HG03159 (cell line): ENCODE measurements around the gene LTK.
A peak's percentile ranks its signal among the peaks of the same experiment; 100 is the strongest.

Source experiments
- ATAC-seq: cut with Tn5 transposase; IDR thresholded peaks from one replicate; pipeline ENCODE4 v1.9.1; 2021; ENCODE audit warnings: mild to moderate bottlenecking, moderate library complexity; ENCODE audit not compliant: unreplicated experiment

LTK gene

DNA sequence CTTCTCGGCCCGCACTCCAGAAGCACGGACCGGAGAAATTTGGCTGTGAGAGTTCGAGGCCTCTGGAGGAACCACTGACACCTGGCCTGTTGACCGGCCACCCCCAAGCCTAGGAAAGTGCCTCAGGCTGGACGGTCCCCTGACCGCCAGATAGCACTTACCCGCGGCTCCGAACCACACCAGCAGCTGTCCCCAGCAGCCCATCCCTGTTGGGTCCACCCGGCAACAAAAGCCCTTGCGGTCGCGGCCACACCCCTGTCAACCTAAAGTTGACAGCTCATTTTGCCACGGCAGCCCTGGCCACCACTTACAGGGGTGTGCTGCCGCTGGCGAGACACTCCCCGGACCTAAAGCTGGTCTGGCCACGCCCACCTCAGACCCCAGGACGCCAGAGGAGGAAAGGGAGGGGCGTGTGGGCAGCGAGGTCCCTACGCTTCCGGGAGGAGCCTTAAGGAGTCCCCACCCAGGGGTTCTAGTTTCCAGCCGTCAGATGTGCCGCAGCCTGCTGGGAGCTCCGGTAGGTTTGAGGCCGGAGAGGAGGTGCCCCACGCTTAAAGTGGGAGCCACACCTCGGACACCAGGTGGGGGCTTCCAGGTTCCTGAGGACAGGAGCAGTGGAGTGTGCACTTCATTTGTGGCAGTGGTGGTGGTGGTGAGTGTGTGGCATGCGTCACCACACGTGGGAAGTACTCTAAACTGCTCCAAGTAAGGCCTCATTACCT lies at the start of gene LTK:
Gene LTK (minus strand): TSS at position 322 of the 722 bp plus-strand sequence. CDS start 118 bp downstream, at position 204.
- ATAC-seq: no peak

DNA sequence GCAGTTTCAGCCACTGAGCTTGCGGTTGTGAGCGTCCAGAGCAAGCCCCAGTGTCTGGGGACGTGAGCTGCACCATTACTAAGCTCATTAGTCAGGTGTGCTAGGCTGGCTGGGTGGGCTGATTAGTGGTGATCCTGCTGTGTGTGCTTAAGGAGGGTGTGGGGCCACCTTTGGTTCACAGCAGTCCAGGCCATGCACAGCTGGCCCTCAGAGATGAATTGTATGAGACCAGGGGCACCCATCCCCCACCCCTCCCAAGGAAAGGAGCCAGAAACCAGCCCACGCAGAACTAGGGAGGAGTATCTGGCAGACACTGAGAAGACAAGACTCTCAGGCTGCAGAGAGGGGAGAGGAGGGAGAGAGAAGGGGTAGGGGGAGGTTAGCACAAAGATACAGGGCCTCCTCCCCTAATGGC lies 49.2 kb upstream of the LTK start:
- no peak for ATAC-seq

- ATAC-seq: no peak
Observed at GRCh38 chr15:41562244-41562643, 48.6 kb upstream of the LTK start.

DNA sequence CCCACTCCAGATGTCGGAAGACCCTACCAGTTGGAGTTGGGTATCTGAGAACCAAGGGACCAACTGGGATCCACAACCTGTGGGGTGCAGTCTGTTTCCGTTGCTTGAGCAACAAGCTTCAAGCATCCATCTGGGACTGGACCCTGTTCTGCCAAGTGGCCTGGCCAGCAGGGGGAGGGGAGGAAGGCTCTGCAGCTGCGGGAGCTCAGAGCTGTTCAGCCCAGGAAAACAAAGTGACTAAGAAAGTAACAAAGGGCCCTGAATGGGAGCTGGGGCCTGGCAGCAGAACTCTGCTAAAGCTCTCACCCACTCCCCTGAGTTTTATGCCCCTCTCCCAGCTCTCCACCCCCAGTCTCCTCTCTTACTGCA lies 48.1 kb upstream of the LTK start:
- no peak for ATAC-seq

- no peak for ATAC-seq
Observed at GRCh38 chr15:41561104-41561776, 47.6 kb upstream of the LTK start.

DNA sequence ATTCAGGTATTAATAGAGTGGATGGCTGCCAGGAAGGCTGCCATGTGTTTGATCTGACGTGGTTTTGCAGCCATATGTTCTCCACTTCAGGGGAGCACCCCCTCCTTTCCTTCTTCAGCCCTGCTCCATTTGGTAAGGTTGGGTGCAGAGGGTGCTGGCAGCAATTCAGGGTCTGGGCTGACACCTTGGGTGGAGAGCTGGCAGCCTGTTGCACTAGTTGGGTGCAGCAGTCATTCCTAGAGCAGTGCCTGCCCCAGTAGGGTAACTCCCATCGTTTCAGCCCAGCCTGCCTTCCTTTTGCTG lies 46.9 kb upstream of the LTK start:
- ATAC-seq: no peak

DNA sequence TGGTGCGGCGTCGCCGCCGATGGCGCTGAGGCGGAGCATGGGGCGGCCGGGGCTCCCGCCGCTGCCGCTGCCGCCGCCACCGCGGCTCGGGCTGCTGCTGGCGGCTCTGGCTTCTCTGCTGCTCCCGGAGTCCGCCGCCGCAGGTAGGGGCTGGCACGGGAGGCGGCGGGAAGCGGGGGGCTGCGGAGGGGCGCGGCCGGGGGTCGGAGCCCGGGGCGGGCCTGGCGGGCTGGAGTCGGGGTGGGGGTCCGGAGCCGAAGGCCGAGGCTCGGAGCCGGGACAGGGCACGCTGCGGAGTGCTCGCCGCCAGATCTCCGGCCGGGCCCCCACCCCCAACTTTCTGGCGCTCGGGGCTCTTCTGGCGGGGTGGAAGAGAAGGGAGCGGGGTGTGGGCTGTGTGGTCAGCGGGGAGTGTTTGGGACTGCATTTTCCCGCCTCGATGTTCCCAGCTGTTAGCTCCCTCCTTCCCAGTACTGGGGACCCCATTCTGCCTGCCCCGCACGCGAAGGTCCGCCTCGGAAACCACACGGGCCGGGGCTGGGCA lies 45.7 kb upstream of the LTK start:
- ATAC-seq: no peak

DNA sequence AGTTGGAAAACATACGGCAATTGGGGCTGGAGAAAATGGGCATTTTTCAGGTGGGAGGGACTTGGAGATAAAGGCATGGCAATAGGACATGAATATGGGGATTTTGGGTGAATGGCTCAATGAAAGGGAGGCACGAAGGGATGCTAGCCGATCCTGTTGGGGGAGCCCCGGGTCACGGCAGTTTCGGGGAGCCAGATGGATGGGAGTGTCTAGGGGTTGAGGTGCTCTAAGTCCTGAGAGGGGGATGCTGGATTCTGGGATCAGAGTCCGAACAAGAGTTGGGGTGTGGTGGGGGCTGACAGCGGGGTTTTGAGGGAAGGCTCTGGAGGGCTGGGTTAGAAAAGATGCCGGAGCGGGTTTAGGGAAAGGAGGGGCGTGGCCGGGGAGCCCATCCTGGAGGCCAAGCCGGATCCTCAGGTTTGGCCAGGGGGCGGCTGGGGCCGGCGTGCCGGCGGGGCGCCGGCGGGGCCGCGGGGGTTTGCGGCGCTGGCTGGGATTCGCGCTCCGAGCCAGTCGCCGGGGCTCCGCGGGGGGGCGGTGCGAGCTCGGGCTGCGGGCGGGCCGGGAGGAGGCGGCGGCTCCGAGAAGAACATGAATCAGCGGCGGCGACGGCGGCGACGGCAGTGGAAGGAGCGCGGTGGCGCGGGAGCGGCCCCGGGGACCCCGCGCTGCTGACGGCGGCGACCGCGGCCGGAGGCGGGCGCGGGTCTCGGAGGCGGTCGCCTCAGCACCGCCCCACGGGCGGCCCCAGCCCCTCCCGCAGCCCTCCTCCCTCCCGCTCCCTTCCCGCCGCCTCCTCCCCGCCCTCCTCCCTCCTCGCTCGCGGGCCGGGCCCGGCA lies 45.0 kb upstream of the LTK start, which contains the start of gene TYRO3:
Gene TYRO3 (plus strand): TSS at position 813 of the 839 bp plus-strand sequence. CDS start 46 bp downstream, outside the sequence.
- ATAC-seq: no peak

- ATAC-seq: no peak
Observed at GRCh38 chr15:41557673-41558399, 44.2 kb upstream of the LTK start.

GRCh38 chr15:41556677-41557076 lies 43.0 kb upstream of the LTK start:
- ATAC-seq: no peak

DNA sequence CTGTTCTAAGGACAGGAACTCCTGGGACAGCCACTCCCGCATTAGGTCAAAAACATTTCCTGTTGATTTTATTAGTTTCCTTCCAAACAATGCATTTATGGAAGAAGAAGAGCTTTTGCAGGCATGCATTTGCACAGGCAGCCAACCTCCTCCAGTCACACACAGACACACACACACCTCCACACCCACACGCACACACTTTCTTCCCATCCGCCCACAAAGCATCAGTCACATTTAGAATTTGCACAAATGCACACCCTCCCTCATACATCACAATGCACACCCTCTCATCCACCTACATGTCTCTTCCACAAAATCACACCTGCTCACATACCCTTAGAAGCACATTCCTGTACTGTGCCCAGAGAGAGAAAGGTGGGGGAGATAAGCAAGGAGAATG lies 41.3 kb upstream of the LTK start:
- ATAC-seq: no peak

- ATAC-seq: no peak
Observed at GRCh38 chr15:41554343-41554742, 40.7 kb upstream of the LTK start.

DNA sequence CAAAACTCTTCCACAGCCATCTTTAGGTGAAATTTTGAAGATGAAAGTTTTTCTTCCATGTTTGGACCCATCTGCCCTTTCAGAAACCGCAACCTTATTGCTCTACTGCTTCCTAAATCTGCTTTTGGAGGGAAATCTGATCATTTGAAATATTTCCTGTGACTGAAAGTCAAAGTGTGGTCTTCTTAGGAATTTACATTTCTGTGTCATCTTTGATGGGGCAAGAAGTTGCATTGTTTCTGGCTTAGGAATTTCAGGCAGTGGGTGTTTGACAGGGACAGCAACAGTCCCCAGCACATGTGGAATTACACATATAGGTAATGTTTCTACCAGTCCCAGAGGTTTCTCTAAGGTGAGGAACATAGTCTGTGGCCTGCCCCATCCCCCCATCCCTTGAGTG lies 40.1 kb upstream of the LTK start:
- ATAC-seq: no peak

- no peak for ATAC-seq
Observed at GRCh38 chr15:41550066-41550775, 36.6 kb upstream of the LTK start.

DNA sequence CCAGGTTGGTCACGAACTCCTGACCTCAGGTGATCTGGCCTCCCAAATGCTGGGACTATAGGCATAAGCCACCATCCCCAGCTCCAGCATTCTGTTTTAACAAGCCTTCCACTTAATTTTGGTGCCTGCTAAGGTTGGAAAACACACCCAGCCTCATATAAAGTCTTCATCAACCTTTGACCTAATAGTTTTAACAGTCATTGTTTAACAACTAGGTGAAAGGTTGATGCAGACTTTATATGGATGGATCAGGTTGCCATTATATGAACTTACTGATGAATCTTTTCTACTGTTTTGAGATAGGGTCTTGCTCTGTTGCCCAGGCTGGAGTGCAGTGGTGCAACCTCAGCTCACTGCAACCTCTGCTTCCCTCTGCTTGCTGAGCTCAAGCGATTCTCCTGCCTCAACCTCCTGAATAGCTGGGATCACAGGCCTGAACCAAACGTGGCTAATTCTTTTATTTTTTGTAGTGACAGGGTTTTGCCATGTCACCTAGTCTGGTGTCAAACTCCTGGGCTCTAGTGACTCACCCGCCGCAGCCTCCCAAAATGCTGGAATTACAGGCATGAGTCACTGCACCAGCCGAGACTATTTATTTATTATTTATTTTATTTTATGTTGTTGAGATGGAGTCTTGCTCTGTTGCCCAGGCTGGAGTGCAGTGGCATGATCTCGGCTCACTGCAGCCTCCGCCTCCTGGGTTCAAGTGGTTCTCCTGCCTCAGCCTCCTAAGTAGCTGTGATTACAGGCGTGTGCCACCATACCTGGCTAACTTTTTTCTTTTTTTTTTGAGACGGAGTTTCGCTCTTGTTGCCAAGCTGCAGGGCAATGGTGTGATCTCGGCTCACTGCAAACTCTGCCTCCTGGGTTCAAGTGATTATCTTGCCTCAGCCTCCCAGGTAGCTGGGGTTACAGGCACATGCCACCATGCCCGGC lies 33.5 kb upstream of the LTK start:
- ATAC-seq: no peak

DNA sequence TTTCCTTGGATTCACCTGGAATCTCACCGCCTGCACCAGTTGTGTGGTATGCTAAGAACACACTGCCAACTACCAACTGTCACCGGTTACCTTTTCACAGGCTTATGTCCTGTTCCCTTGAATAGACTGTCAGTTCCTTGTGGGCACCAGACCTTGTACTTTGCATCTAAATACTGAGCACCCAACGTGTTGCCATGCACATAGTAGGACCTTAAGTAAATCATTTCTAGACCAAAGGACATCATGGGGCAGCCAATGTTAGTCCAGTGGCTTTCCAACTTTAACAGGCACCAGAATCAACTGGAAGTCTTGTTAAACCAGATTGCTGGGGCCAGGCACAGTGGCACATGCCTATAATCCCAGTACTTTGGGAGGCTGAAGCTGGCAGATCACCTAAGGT lies 31.6 kb upstream of the LTK start:
- no peak for ATAC-seq

GRCh38 chr15:41544650-41545015 lies 31.0 kb upstream of the LTK start:
- ATAC-seq: no peak

- peak; percentile 16 for ATAC-seq
Observed at GRCh38 chr15:41543521-41543870, 29.9 kb upstream of the LTK start.

DNA sequence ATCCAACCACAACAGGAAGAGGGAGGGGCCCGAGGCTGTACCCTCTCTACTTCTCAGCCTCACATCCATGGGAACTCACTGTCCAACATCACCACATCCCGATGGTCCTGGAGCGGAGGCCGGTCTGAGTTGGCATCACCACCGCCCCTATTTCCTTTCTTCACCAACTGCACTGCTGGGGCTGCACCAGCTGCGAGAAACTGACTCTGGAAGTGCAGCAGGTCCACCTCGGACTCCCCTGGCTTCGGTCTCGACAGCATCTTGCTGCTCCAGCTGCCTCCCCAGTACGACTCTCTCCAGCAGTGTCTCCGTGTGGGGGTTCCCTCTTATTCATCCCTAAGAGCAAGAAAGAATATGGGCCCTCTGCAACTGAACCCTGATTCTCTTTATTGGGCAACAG lies 23.2 kb upstream of the LTK start:
- ATAC-seq: no peak
